Retinal pigment epithelial cell (primary cell): Measurements from ENCODE around the gene RUNX3.

ENCODE experiments used
- DNase-seq: peaks from one replicate; pipeline ENCODE4 v3.0.0-alpha.2; 2010; ENCODE audit warnings: low read depth
- H3K4me3 ChIP-seq: 2 replicates; pipeline ENCODE4 v1.5.1; 2011; ENCODE audit warnings: mild to moderate bottlenecking, low read length, control low read depth, moderate library complexity
- CTCF ChIP-seq: conservative IDR thresholded peaks from 2 replicates; pipeline ENCODE4 v1.5.1; 2011; ENCODE audit warnings: low read depth, low read length, control low read depth, inconsistent platforms

RUNX3 gene

DNA sequence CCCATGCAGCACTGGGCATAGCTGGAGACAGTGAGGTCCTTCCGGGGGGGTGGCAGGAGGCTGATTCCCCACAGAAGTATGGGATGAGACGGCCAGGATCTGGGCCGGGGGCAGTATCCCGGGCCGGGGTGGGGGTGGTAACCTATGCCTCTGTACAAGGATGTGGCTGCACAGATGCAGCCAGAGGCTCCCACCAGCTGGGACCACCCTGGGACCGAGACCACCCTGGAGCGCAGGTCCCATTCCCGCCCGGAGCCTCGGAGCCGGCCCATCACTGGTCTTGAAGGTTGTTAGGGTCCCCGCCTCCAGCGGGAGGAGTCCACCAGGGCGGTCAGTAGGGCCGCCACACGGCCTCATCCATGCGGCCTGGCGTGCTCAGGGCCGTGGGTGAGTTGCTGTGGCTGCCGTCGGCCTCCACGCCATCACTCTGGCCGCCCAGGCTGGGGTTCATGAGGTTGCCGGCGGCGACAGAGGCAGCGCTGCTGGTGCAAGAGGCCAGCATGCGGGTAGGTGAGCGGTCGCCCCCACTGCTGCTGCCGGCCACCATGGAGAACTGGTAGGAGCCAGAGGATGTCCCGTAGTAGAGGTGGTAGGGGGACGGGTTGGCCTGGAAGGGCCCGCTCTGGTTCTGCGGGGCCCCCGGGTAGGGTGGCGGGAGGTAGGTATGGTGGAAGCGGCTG is 28.1 kb downstream of the RUNX3 start:
- no peak for DNase-seq
- no peak for TF ChIP-seq CTCF
- no peak overlapping the region for H3K4me3 ChIP-seq

- DNase-seq = no peak
- no peak for TF ChIP-seq CTCF
- no peak overlapping the region for H3K4me3 ChIP-seq
These were observed 28.9 kb downstream of the RUNX3 start for GRCh38 chr1:24900985-24901781.

DNA sequence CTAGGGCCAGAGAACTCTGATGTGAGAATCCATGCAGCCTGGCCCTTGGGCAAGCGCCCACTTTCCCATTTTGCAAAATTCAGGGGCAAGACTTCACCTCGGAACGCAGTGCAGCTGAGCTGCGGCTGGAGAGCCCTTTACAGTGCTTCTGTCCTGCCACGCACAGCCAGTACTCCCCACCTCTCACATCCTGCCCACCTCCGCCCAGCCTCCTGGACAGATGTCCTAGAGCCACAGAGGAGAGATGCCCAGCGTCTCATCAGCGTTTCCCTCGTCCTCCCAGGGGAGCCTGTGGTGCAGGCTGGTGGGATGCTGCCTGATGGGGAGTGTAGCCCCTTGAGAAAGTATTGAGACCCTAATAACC is 29.6 kb downstream of the RUNX3 start:
- no peak for TF ChIP-seq CTCF
- no peak for DNase-seq

DNA sequence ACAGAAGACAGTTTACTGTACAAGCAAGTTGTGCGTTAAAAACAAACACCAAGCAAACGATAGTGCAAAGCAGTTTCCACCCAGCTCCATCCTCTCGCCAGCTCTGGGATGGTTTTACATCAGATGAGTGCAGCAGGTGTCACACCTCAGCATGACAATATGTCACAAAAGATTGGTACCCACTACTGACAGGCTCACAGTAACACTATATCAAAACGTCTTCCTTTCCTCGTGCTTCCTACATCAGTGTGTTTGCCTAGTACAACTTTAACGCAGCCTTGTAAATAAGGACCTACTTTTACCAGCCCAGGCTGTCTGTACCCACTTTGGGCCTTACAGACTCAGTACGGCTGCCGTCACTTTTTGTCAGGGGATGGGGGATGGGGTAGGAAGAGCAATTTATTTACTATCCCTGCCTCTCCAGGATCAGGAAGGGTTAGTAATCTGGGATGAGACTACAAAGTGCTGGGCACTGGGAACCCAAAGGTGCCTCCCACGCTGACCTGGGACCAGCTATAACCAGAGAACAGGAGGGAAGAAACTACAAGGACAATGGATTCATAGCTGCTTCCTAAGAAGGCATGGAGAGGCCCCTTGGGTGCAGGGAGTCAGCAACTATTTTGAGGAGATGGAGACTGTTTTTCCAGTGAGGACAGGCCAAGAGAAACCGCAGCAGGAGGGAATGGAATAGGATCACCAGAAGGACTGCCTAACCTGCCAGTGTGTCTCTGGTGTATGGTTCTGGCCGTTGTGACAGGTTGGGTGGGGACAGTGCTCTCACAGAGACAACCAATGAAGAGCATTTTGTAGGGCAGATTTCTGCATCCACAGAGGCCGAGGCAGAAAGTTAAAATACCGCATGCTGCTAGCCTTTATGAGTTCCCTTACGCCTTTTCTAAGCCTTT is 30.2 kb downstream of the RUNX3 start:
- DNase-seq = no peak
- no peak for TF ChIP-seq CTCF
- no peak overlapping the region for H3K4me3 ChIP-seq

More for the DNA sequence above, 29.6 kb downstream of the RUNX3 start:
- no peak overlapping the region for H3K4me3 ChIP-seq

DNA sequence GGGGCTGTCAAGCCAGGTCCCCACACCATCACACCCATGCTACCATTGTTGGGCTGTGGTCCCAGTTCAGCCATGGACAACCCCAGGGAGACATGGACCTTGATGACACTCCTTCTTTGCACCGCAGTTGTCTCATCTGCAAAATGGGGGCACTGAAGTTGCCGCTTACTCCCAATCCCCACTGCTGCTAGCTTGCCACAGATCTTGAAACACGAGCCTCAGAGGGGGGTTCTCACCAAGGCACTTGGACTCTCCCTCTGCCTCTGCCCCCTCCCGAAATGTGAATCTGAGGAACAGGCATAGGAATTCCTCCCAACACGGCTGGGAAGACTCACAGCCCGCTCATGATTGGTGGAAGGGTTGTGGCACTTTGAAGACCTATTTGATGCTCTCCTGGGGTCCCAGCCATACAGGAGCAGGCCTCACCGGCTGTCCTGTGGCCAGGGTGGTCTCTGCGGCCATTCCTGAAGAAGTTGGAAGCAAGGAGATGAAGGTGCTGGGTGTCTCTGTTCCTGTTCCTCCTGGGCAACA is 31.1 kb downstream of the RUNX3 start:
- TF ChIP-seq CTCF = no peak
- no peak for DNase-seq
- no peak overlapping the region for H3K4me3 ChIP-seq

GRCh38 chr1:24898152-24898908 is 31.7 kb downstream of the RUNX3 start:
- peak; percentile 95 for TF ChIP-seq CTCF
- no peak overlapping the region for H3K4me3 ChIP-seq
- DNase-seq = no peak
